ENCODE results near the gene SAMD4A. TPM values are rescaled to one million over a fixed set of nuclear protein-coding genes. Genes with fewer than 3 reads are reported as not detected.
A peak's percentile ranks its signal among the peaks of the same experiment; 100 is the strongest.

SAMD4A gene
- total RNA-seq, 2 donors from 2014 or later: 0.26 to 1.0 TPM

DNA sequence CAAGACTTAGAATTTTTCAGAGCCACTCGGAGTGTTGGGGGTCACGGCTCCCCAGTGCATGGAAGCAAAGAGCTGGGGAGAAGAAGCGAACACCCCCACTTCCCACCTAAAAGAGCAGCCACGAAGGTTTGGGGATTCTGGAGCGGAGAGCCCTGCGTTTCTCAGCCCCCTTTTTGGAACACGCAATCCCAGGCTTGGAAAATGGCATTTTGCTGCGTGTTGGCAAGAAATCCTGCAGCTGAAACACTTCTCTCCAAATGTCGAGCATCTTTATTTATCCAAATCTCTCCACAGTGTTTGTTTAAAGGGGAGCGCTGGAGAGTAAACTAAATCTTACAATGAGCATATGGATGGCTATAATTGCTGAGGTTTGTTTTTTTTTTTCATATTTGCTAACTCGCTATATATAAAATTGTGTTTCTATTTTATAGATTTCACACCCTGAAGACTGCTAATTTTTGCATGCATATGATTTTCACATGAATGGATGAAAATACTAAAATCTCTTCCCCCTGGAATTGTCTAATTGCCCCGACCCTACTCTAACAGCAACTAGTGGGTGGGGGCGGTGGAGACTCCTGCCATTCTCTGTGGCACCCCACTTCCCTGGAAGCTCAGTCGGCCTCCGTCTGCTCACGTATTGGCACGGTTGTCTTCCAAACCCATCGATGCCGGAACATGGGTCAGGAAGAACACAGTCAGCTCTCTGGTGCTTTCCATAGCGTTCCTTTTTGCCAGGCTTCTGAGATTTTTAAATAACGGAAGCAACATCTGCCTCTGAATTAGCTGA lies 215.2 kb downstream of the SAMD4A start:
- Mint-ChIP-seq H3K4me3 (peak overlapping the region; percentile 11), H3K9me3 (no peaks in the 10 kb centered on the region), H3K36me3 (no peaks in the 10 kb centered on the region), H3K27ac (peak overlapping the region; percentile 46 to 69), H3K27me3 (peaks cover 43 to 48% of the 10 kb centered on the region in 2 donors), H3K4me1 (ENCODE audit: low read depth in 2 of 2) (peaks cover 12% of the 10 kb centered on the region in 2 donors)
- DNase-seq (ENCODE audit: low spot score) (no peak), ATAC-seq (no peak)

DNA sequence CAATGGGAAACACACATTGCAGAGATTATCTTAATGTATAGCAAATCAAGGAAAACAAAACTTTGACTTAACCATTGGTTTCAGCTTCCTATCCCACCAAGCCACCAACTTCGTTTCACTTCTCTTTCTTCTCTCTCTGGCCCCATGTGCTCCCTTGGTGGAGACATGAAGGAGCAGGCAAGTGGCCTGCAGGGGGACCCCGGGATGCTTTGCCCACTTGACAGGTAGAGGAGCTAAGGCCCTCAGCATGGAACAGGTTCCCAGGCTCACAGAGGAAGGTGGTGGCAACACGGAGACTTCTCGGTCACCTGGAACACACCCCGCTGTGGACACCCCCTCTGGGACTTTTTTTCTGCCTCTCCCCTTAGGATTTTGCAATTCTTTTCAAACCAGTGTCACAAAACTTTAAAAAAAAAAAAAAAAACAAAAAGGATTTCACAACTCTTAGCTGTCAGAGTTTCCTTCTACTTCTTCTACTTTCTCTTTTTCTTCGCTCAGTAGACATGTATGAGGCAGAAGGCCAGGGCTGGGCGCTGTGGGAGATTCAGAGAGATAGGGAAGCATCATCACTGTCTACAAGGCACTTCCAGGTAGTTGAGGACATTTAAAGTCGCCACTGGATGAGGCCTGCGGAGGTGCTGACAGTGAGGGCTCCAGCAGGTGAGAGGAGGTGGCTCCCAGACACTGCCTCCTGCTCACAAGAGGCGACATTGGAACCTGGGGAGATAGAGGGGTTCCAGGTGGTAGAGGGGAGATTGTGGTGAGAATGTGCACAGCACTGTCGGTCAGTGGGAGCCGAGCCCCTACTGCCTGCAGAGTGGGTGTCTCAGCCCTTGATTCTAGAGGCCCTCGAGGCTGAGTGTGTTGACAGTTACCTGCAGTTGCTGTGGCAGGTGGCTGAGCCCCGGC lies 216.1 kb downstream of the SAMD4A start:
- peaks cover 37 to 45% of the 10 kb centered on the region in 2 donors for H3K27me3 Mint-ChIP-seq
- no peak for DNase-seq (ENCODE audit: low spot score)
- H3K36me3 Mint-ChIP-seq: no peaks in the 10 kb centered on the region
- H3K9me3 Mint-ChIP-seq: no peaks in the 10 kb centered on the region
- ATAC-seq: peak; percentile 74 to 75
- H3K4me1 Mint-ChIP-seq (ENCODE audit: low read depth in 2 of 2): peaks cover 10 to 11% of the 10 kb centered on the region in 2 donors
- H3K27ac Mint-ChIP-seq: peak overlapping the region; percentile 46 to 69
- H3K4me3 Mint-ChIP-seq: peak overlapping the region; percentile 11

DNA sequence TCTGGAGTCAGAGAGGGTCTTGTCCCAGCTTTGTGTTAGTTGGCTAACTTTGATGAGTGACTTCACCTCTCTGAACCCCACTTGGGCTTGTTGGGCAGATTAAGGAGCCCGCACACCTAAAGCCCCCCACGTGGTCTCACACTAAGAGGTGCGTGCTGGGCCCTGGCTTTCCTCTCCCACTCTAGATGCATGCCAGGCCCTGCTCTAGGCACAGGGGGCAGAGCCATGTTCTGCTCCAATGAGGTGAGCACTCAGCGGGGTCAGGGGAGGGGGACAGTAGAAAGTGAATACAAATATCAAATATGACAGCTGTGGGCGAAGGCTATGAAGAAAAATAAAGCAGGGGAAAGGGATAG lies 216.7 kb downstream of the SAMD4A start:
- Mint-ChIP-seq H3K4me3 (no peak overlapping the region), H3K27me3 (peaks cover 31 to 39% of the 10 kb centered on the region in 2 donors), H3K4me1 (ENCODE audit: low read depth in 2 of 2) (peaks cover 10 to 11% of the 10 kb centered on the region in 2 donors), H3K36me3 (no peaks in the 10 kb centered on the region), H3K9me3 (no peaks in the 10 kb centered on the region), H3K27ac (peak overlapping the region in 1 of 2 donors; percentile 69)
- DNase-seq (ENCODE audit: low spot score): no peak
- no peak for ATAC-seq

DNA sequence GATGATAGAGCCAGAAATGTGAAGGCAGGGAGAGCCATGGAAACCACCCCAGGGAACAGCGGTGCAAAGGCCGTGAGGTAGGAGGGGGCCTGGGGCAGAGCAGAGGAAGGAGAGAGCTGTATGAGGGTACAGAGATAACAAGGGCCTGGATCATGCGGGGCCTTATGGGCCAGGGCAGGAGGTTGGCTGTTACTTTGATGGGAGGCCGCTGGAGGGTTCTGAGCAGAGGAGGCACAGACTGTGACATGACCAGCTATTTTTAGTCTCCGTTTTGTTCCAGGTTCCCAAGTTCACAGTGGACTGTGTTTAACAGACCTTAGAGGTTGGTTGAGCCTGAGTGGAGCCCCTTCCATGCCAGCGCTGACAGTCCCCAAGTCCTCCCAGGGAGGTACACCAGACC lies 217.1 kb downstream of the SAMD4A start:
- DNase-seq (ENCODE audit: low spot score) (no peak), ATAC-seq (no peak)
- Mint-ChIP-seq H3K4me1 (ENCODE audit: low read depth in 2 of 2) (peaks cover 10 to 11% of the 10 kb centered on the region in 2 donors), H3K9me3 (no peaks in the 10 kb centered on the region), H3K36me3 (no peaks in the 10 kb centered on the region), H3K27me3 (peaks cover 26 to 35% of the 10 kb centered on the region in 2 donors), H3K27ac (no peak overlapping the region), H3K4me3 (no peak overlapping the region)

DNA sequence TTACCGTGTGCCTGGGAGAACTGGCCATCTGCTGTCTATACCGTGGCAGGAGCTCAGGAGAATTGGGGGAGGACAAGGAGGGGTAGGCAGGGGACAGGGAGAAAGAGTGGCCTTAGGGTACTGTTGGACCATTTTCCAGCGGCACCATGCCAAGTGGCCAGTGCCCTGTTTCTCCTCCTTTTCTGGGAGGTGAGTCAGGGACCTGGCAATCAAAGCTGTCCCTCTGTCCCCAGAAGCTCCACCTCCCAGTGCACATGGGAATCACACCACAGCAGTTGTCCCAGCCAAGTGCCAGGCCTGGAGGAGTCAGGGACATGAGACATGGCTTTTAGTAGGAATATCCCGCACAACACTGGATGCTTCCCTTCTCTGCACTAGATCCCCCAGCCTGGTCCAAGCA lies 217.7 kb downstream of the SAMD4A start:
- Mint-ChIP-seq H3K4me1 (ENCODE audit: low read depth in 2 of 2) (peaks cover 10 to 11% of the 10 kb centered on the region in 2 donors), H3K4me3 (no peak overlapping the region), H3K36me3 (no peaks in the 10 kb centered on the region), H3K27ac (no peak overlapping the region), H3K27me3 (peaks cover 26 to 32% of the 10 kb centered on the region in 2 donors), H3K9me3 (no peaks in the 10 kb centered on the region)
- DNase-seq (ENCODE audit: low spot score) (no peak), ATAC-seq (no peak)

DNA sequence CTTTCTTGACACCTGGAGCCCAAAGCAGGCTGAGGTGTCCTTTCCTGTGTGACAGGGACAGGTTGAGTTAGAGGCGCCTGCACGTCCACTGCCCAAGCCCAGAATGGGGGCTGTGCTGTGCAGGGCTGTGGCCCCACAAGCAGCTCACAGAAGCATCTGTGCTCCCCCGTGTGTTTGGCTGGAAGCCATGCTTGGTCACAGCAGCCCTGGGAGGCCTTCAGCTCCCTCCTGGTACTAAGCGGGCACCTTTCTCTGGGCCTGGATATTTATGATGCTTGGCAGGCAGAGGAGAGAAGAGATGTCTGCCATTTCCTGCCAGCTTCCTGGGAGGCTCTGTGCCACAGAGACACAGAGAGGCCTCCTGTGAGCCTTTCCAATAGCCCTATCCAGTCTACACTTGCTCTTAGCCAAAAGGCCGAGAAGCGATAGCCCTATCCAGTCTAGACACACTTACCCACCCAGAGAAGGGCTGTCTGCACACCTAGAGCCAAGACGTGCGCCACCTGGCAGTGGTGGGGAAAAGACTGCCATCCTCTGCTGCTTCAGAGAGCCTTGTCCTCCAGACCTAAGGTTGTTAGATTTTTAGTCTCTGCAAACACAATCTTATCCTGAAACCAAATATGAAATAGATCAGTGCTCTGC lies 218.3 kb downstream of the SAMD4A start:
- H3K36me3 Mint-ChIP-seq: no peaks in the 10 kb centered on the region
- no peak overlapping the region for H3K4me3 Mint-ChIP-seq
- peaks cover 10 to 11% of the 10 kb centered on the region in 2 donors for H3K4me1 Mint-ChIP-seq (ENCODE audit: low read depth in 2 of 2)
- peaks cover 26 to 27% of the 10 kb centered on the region in 2 donors for H3K27me3 Mint-ChIP-seq
- DNase-seq (ENCODE audit: low spot score) (no peak), ATAC-seq (no peak)
- no peaks in the 10 kb centered on the region for H3K9me3 Mint-ChIP-seq
- no peak overlapping the region for H3K27ac Mint-ChIP-seq

DNA sequence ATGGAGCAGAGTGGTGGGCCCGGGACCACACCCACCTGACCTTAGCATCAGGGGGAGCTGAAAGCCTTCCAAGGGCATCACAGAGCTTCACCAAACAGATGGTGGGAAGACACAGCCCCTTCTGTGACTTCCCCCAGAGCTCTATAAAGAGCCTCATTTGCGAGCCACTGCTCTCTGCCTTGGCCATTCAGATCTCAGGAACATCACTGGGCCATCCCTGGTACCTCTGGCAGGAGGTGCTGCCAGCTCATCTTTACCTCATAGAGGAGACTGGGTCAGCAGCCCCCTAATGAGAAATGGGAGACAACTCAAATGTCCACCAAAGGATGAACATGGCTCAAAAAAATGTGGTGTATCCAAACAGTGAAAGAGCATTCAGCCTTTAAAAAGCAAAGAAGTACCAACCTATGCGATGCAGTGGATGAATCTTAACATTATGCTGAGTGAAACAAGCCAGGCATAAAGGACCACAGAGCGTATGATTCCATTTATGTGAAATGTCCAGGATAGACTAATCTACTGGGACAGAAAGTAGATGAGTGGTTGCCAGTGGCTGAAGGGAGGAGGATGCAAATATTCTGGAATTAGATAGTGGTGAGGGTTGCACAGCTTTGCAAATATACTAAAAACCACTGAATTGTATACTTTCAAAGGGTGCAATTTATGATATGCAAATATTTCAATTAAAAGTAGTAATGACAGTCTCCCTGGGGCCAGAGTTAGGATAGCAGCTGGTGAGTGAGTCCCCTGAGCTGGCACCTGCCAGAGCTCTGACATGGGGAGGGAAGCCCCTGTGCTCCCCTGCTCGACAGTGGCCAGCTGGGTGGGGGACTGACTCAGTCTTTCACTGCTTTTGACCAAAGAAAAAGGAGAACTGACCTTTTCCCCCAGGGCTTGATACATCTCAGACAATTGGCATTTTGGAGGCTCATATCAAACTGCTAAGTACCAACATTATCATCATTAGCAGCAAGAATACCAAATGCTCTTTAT lies 219.1 kb downstream of the SAMD4A start:
- no peak overlapping the region for H3K4me3 Mint-ChIP-seq

DNA sequence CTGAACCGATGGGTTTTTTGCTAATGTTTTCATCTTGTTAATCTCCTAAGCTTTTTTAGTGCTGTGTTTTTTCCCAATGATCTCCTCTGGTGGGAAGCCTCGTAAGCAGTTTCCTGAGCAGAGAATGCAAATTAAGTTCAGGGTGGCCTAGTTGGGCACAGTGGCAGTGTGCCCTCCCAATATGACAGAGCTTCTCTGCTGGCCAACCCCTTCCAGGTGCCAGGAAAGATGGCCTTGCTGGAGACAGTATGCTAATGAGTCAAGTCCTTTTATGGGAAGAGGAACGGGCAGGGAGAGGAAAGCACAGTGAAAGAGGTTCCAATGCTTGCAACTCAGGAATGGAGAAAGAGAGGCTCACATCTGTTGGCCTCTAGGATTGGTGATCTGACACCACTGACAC lies 219.9 kb downstream of the SAMD4A start:
- Mint-ChIP-seq H3K4me3 (no peak overlapping the region), H3K36me3 (no peaks in the 10 kb centered on the region), H3K27ac (no peak overlapping the region), H3K27me3 (peaks cover 13 to 14% of the 10 kb centered on the region in 2 donors), H3K9me3 (no peaks in the 10 kb centered on the region), H3K4me1 (ENCODE audit: low read depth in 2 of 2) (peaks cover 10 to 11% of the 10 kb centered on the region in 2 donors)
- ATAC-seq (no peak), DNase-seq (ENCODE audit: low spot score) (no peak)

More for the DNA sequence above, 219.1 kb downstream of the SAMD4A start:
- peaks cover 10 to 11% of the 10 kb centered on the region in 2 donors for H3K4me1 Mint-ChIP-seq (ENCODE audit: low read depth in 2 of 2)
- H3K27ac Mint-ChIP-seq: no peak overlapping the region
- DNase-seq (ENCODE audit: low spot score): no peak
- ATAC-seq: no peak
- H3K27me3 Mint-ChIP-seq: peaks cover 19 to 22% of the 10 kb centered on the region in 2 donors
- H3K36me3 Mint-ChIP-seq: no peaks in the 10 kb centered on the region
- H3K9me3 Mint-ChIP-seq: no peaks in the 10 kb centered on the region

DNA sequence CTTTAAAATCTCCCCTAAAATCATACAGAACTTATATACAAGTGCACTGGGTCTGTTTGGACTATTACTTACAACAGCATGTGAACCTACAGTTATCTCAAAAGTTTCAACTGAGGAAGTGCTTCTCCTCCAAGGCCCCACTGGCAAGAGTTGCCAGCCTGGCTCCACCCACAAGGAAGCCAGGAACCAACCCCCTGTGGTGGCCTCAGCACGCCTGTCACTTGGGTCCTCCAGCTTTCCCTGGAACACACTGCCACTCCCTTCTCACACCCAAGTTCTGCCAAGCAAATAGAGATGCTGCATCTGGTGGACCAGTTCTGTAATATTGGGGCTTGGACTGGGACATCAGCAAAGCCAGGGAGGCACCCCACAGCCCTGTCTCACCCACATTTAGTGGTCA lies 220.3 kb downstream of the SAMD4A start:
- DNase-seq (ENCODE audit: low spot score): no peak
- Mint-ChIP-seq H3K27ac (no peak overlapping the region), H3K4me1 (ENCODE audit: low read depth in 2 of 2) (peaks cover 10 to 11% of the 10 kb centered on the region in 2 donors), H3K36me3 (no peaks in the 10 kb centered on the region), H3K9me3 (no peaks in the 10 kb centered on the region), H3K4me3 (no peak overlapping the region), H3K27me3 (peaks cover 11 to 14% of the 10 kb centered on the region in 2 donors)
- no peak for ATAC-seq

DNA sequence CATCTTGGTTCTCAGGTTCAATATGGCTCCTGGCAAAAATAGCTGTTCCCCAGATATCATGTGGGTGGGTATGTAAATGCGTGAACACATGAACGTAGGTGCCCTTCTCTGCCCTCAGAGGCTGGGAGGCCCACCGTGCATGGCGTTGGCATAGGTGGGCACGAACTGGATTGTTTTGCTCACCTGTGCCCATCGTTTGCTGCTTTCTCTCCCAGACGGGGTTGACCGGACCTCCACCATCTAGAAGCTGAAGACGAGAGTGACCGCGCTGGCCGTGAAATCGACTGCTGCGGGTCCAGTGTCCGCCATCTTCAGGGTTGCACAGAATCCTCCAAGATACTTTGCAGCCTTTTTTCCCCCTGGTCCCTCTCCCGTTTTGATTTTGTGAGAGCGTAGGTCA lies 221.8 kb downstream of the SAMD4A start:
- no peaks in the 10 kb centered on the region for H3K36me3 Mint-ChIP-seq
- H3K27me3 Mint-ChIP-seq: peaks cover 3% of the 10 kb centered on the region in 2 donors

DNA sequence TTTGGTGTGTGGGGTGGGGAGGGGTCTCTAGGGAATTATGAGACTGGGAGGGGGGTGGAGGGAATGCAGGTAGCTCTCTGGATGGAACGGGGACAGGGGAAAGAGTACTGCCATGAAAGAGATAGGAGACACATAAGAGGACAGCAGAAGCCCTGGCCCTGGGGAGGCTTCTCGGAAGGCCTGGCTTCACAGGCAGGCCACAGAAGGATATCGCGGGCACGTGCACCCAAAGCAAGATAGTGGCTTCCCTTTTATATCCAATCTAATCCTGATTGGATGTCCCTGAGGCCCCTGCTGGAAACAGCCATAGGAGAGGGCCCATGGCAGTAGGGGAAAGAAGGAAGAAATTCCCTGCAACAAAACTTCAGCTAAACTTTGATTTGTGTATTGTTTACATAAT lies 222.2 kb downstream of the SAMD4A start:
- Mint-ChIP-seq H3K4me1 (ENCODE audit: low read depth in 2 of 2) (no peaks in the 10 kb centered on the region), H3K9me3 (no peaks in the 10 kb centered on the region), H3K27me3 (peaks cover 0 to under 1% of the 10 kb centered on the region in 2 donors), H3K4me3 (no peak overlapping the region), H3K36me3 (no peaks in the 10 kb centered on the region), H3K27ac (no peak overlapping the region)
- DNase-seq (ENCODE audit: low spot score) (no peak), ATAC-seq (no peak)

More for the DNA sequence above, 221.8 kb downstream of the SAMD4A start:
- Mint-ChIP-seq H3K9me3 (no peaks in the 10 kb centered on the region), H3K27ac (no peak overlapping the region), H3K4me1 (ENCODE audit: low read depth in 2 of 2) (no peaks in the 10 kb centered on the region), H3K4me3 (no peak overlapping the region)
- no peak for DNase-seq (ENCODE audit: low spot score)
- no peak for ATAC-seq

DNA sequence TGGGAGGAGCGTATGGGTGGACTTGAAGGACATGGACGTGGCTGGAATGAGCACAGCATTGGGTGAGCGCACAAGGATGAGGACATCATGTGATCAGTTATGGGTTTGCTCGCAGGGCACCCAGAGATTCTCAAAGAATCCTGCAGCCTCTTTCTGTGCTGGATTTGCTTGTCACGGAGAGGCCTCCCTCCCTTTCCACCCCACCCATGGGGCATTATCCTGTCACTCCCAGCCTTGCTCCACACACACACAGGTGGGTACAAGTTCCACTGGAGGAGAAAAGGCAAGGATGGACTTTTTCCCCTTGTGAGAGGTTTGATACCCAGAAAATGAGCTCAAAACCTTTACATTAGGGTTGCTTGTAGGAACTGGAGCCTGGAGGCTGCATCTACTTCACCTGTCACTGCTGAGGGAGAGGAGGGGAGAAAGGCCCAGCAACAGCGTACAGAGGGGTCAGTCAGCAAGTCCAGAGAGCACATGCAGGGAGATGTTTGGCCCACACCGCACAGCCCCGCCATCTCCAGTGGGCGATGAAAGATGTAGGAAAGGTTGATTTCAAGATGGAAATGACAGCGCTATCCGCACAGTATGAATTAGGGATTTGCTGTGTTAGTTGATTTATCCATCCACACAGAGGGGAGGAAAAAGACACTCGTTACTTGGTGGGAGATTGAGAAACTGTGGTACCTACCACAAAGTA lies 223.0 kb downstream of the SAMD4A start:
- H3K27ac Mint-ChIP-seq: peak overlapping the region in 1 of 2 donors; percentile 6
- DNase-seq (ENCODE audit: low spot score) (no peak), ATAC-seq (no peak)
- H3K27me3 Mint-ChIP-seq: peaks cover 0 to 5% of the 10 kb centered on the region in 2 donors
- no peaks in the 10 kb centered on the region for H3K36me3 Mint-ChIP-seq
- no peaks in the 10 kb centered on the region for H3K9me3 Mint-ChIP-seq
- H3K4me1 Mint-ChIP-seq (ENCODE audit: low read depth in 2 of 2): no peaks in the 10 kb centered on the region
- H3K4me3 Mint-ChIP-seq: no peak overlapping the region
